ENCODE data around the gene SFMBT2. TPM values are rescaled to one million over a fixed set of nuclear protein-coding genes. Genes with fewer than 3 reads are reported as not detected.
A peak's percentile ranks its signal among the peaks of the same experiment; 100 is the strongest.

SFMBT2 gene
- total RNA-seq, 2 experiments from 2014 or later = 63.1 to 63.2 TPM

GRCh38 chr10:7334642-7334964 is 76.2 kb downstream of the SFMBT2 start:
- Mint-ChIP-seq H3K4me3 (no peak overlapping the region), H3K4me1 (ENCODE audit: low read depth) (peaks cover 49% of the 10 kb centered on the region), H3K9me3 (ENCODE audit: insufficient read depth) (no peaks in the 10 kb centered on the region), H3K27ac (no peak overlapping the region), H3K27me3 (ENCODE audit: low read depth) (no peaks in the 10 kb centered on the region), H3K36me3 (ENCODE audit: low read depth) (peaks cover 83% of the 10 kb centered on the region)
- no peak for ATAC-seq
- POLR2A ChIA-PET = no interaction called here
- CTCF ChIA-PET = no interaction called here
- no peak for DNase-seq

- Mint-ChIP-seq H3K4me3 (no peak overlapping the region), H3K27ac (no peak overlapping the region), H3K4me1 (ENCODE audit: low read depth) (peaks cover 48% of the 10 kb centered on the region), H3K27me3 (ENCODE audit: low read depth) (no peaks in the 10 kb centered on the region), H3K36me3 (ENCODE audit: low read depth) (peaks cover 84% of the 10 kb centered on the region), H3K9me3 (ENCODE audit: insufficient read depth) (peaks cover under 1% of the 10 kb centered on the region)
- DNase-seq = no peak
- ATAC-seq = no peak
- ChIA-PET POLR2A (interaction anchor here (0.7 kb wide), 1 partner anchor 1426 kb away, joined by 3 read pairs; no protein-coding TSS in a partner anchor), CTCF (no interaction called here)
Observed at GRCh38 chr10:7333961-7334641, 76.7 kb downstream of the SFMBT2 start.

GRCh38 chr10:7329219-7329618 is 81.6 kb downstream of the SFMBT2 start:
- DNase-seq = peak; percentile 27
- H3K36me3 Mint-ChIP-seq (ENCODE audit: low read depth) = peaks cover 86% of the 10 kb centered on the region
- peaks cover 18% of the 10 kb centered on the region for H3K9me3 Mint-ChIP-seq (ENCODE audit: insufficient read depth)
- H3K27me3 Mint-ChIP-seq (ENCODE audit: low read depth) = no peaks in the 10 kb centered on the region
- ChIA-PET POLR2A (no interaction called here), CTCF (interaction anchor here (0.7 kb wide), 1 partner anchor 613 kb away, joined by 3 read pairs; no protein-coding TSS in a partner anchor)
- no peak overlapping the region for H3K4me3 Mint-ChIP-seq
- H3K4me1 Mint-ChIP-seq (ENCODE audit: low read depth) = peaks cover 24% of the 10 kb centered on the region
- ATAC-seq = peak; percentile 39
- no peak overlapping the region for H3K27ac Mint-ChIP-seq

GRCh38 chr10:7327885-7328284 is 82.9 kb downstream of the SFMBT2 start:
- ChIA-PET POLR2A (no interaction called here), CTCF (no interaction called here)
- Mint-ChIP-seq H3K4me3 (no peak overlapping the region), H3K27me3 (ENCODE audit: low read depth) (no peaks in the 10 kb centered on the region), H3K9me3 (ENCODE audit: insufficient read depth) (peaks cover 25% of the 10 kb centered on the region), H3K4me1 (ENCODE audit: low read depth) (peaks cover 18% of the 10 kb centered on the region), H3K27ac (no peak overlapping the region), H3K36me3 (ENCODE audit: low read depth) (peaks cover 79% of the 10 kb centered on the region)
- no peak for ATAC-seq
- no peak for DNase-seq

- peaks cover 82% of the 10 kb centered on the region for H3K36me3 Mint-ChIP-seq (ENCODE audit: low read depth)
- no peaks in the 10 kb centered on the region for H3K27me3 Mint-ChIP-seq (ENCODE audit: low read depth)
- ATAC-seq = no peak
Observed at GRCh38 chr10:7322623-7323022, 88.2 kb downstream of the SFMBT2 start.

GRCh38 chr10:7320072-7320471 is 90.8 kb downstream of the SFMBT2 start:
- no peak overlapping the region for H3K4me3 Mint-ChIP-seq
- peaks cover 22% of the 10 kb centered on the region for H3K9me3 Mint-ChIP-seq (ENCODE audit: insufficient read depth)
- ChIA-PET CTCF (no interaction called here), POLR2A (no interaction called here)
- DNase-seq (no peak), ATAC-seq (no peak)
- peak overlapping the region; percentile 47 for H3K27ac Mint-ChIP-seq
- peaks cover 84% of the 10 kb centered on the region for H3K36me3 Mint-ChIP-seq (ENCODE audit: low read depth)
- H3K27me3 Mint-ChIP-seq (ENCODE audit: low read depth) = no peaks in the 10 kb centered on the region
- H3K4me1 Mint-ChIP-seq (ENCODE audit: low read depth) = peaks cover 45% of the 10 kb centered on the region

More at GRCh38 chr10:7322623-7323022, 88.2 kb downstream of the SFMBT2 start:
- peaks cover 32% of the 10 kb centered on the region for H3K4me1 Mint-ChIP-seq (ENCODE audit: low read depth)
- ChIA-PET CTCF (no interaction called here), POLR2A (no interaction called here)
- H3K4me3 Mint-ChIP-seq = no peak overlapping the region
- no peak overlapping the region for H3K27ac Mint-ChIP-seq
- DNase-seq = no peak
- peaks cover 31% of the 10 kb centered on the region for H3K9me3 Mint-ChIP-seq (ENCODE audit: insufficient read depth)

GRCh38 chr10:7319632-7320031 is 91.2 kb downstream of the SFMBT2 start:
- H3K4me3 Mint-ChIP-seq = no peak overlapping the region
- ChIA-PET CTCF (no interaction called here), POLR2A (no interaction called here)
- no peaks in the 10 kb centered on the region for H3K27me3 Mint-ChIP-seq (ENCODE audit: low read depth)
- DNase-seq (no peak), ATAC-seq (no peak)
- peaks cover 22% of the 10 kb centered on the region for H3K9me3 Mint-ChIP-seq (ENCODE audit: insufficient read depth)
- H3K36me3 Mint-ChIP-seq (ENCODE audit: low read depth) = peaks cover 83% of the 10 kb centered on the region
- peak overlapping the region; percentile 47 for H3K27ac Mint-ChIP-seq
- peaks cover 50% of the 10 kb centered on the region for H3K4me1 Mint-ChIP-seq (ENCODE audit: low read depth)

- no peak overlapping the region for H3K4me3 Mint-ChIP-seq
- no peaks in the 10 kb centered on the region for H3K27me3 Mint-ChIP-seq (ENCODE audit: low read depth)
- ChIA-PET CTCF (no interaction called here), POLR2A (no interaction called here)
- peaks cover 77% of the 10 kb centered on the region for H3K36me3 Mint-ChIP-seq (ENCODE audit: low read depth)
- peaks cover 55% of the 10 kb centered on the region for H3K4me1 Mint-ChIP-seq (ENCODE audit: low read depth)
- H3K27ac Mint-ChIP-seq = peak overlapping the region; percentile 9
- ATAC-seq (no peak), DNase-seq (no peak)
- H3K9me3 Mint-ChIP-seq (ENCODE audit: insufficient read depth) = peaks cover 14% of the 10 kb centered on the region
Observed at GRCh38 chr10:7318836-7319235, 92.0 kb downstream of the SFMBT2 start.

GRCh38 chr10:7317786-7318446 is 92.9 kb downstream of the SFMBT2 start:
- H3K27me3 Mint-ChIP-seq (ENCODE audit: low read depth) = no peaks in the 10 kb centered on the region
- ATAC-seq (no peak), DNase-seq (no peak)
- H3K4me1 Mint-ChIP-seq (ENCODE audit: low read depth) = peaks cover 55% of the 10 kb centered on the region
- H3K27ac Mint-ChIP-seq = no peak overlapping the region
- H3K4me3 Mint-ChIP-seq = no peak overlapping the region
- ChIA-PET CTCF (no interaction called here), POLR2A (no interaction called here)
- H3K36me3 Mint-ChIP-seq (ENCODE audit: low read depth) = peaks cover 79% of the 10 kb centered on the region
- H3K9me3 Mint-ChIP-seq (ENCODE audit: insufficient read depth) = peaks cover 10% of the 10 kb centered on the region

- no peak for DNase-seq
- Mint-ChIP-seq H3K27me3 (ENCODE audit: low read depth) (no peaks in the 10 kb centered on the region), H3K4me1 (ENCODE audit: low read depth) (peaks cover 55% of the 10 kb centered on the region), H3K9me3 (ENCODE audit: insufficient read depth) (no peaks in the 10 kb centered on the region), H3K36me3 (ENCODE audit: low read depth) (peaks cover 71% of the 10 kb centered on the region), H3K27ac (no peak overlapping the region), H3K4me3 (no peak overlapping the region)
- ChIA-PET CTCF (no interaction called here), POLR2A (no interaction called here)
- no peak for ATAC-seq
Observed at GRCh38 chr10:7316839-7317238, 94.0 kb downstream of the SFMBT2 start.

- Mint-ChIP-seq H3K27ac (no peak overlapping the region), H3K4me1 (ENCODE audit: low read depth) (peaks cover 55% of the 10 kb centered on the region), H3K36me3 (ENCODE audit: low read depth) (peaks cover 73% of the 10 kb centered on the region), H3K27me3 (ENCODE audit: low read depth) (no peaks in the 10 kb centered on the region), H3K9me3 (ENCODE audit: insufficient read depth) (no peaks in the 10 kb centered on the region), H3K4me3 (no peak overlapping the region)
- no peak for ATAC-seq
- POLR2A ChIA-PET = no interaction called here
- CTCF ChIA-PET = no interaction called here
- no peak for DNase-seq
Observed at GRCh38 chr10:7315906-7316305, 94.9 kb downstream of the SFMBT2 start.

GRCh38 chr10:7314170-7314569 is 96.7 kb downstream of the SFMBT2 start:
- Mint-ChIP-seq H3K27ac (no peak overlapping the region), H3K9me3 (ENCODE audit: insufficient read depth) (no peaks in the 10 kb centered on the region), H3K27me3 (ENCODE audit: low read depth) (no peaks in the 10 kb centered on the region), H3K4me3 (no peak overlapping the region), H3K36me3 (ENCODE audit: low read depth) (peaks cover 67% of the 10 kb centered on the region), H3K4me1 (ENCODE audit: low read depth) (peaks cover 38% of the 10 kb centered on the region)
- CTCF ChIA-PET = no interaction called here
- POLR2A ChIA-PET = interaction anchor here (0.6 kb wide), 1 partner anchor 396 kb away, joined by 3 read pairs; no protein-coding TSS in a partner anchor
- ATAC-seq = no peak
- no peak for DNase-seq

GRCh38 chr10:7312488-7312857 is 98.4 kb downstream of the SFMBT2 start:
- H3K4me1 Mint-ChIP-seq (ENCODE audit: low read depth) = peaks cover 21% of the 10 kb centered on the region
- H3K36me3 Mint-ChIP-seq (ENCODE audit: low read depth) = peaks cover 65% of the 10 kb centered on the region
- peaks cover 2% of the 10 kb centered on the region for H3K9me3 Mint-ChIP-seq (ENCODE audit: insufficient read depth)
- CTCF ChIA-PET = no interaction called here
- no peak overlapping the region for H3K4me3 Mint-ChIP-seq
- POLR2A ChIA-PET = no interaction called here
- ATAC-seq = no peak
- H3K27ac Mint-ChIP-seq = no peak overlapping the region
- no peak for DNase-seq
- H3K27me3 Mint-ChIP-seq (ENCODE audit: low read depth) = no peaks in the 10 kb centered on the region

Measured in activated CD8-positive, alpha-beta T cell treated with anti-CD3 and anti-CD28 coated beads, Interleukin-2, amount 10 ng/mL, durations not matched to agents 7 days and 5 days (primary cell).